AG09319 (cell line): ENCODE data around the gene FBXL15.

Experiments
- DNase-seq: peaks from one replicate; pipeline ENCODE4 v3.0.0-alpha.2; 2010; ENCODE audit warnings: low read depth; ENCODE audit errors: extremely low read depth
- CTCF ChIP-seq: IDR thresholded peaks from 2 replicates; pipeline ENCODE4 v1.5.1; 2011; ENCODE audit warnings: low read depth, mild to moderate bottlenecking, inconsistent platforms, low read length, moderate library complexity

Gene FBXL15

GRCh38 chr10:102413053-102413705 lies 7.5 kb upstream of the FBXL15 start:
- TF ChIP-seq CTCF: no peak
- no peak for DNase-seq

- TF ChIP-seq CTCF: no peak
- no peak for DNase-seq
These were observed 6.7 kb upstream of the FBXL15 start for GRCh38 chr10:102413806-102414561.

- no peak for DNase-seq
- TF ChIP-seq CTCF: no peak
These were observed 5.9 kb upstream of the FBXL15 start for GRCh38 chr10:102414749-102415148.

GRCh38 chr10:102416283-102416682 lies 4.4 kb upstream of the FBXL15 start:
- no peak for DNase-seq
- TF ChIP-seq CTCF: no peak

- TF ChIP-seq CTCF: no peak
These were observed 3.9 kb upstream of the FBXL15 start for GRCh38 chr10:102416695-102417094.

GRCh38 chr10:102418622-102419268 lies 1.9 kb upstream of the FBXL15 start, which contains the start of gene PSD:
PSD (minus strand) TSS chr10:102418785; CDS start chr10:102417038, 1,747 bp downstream.
- no peak for DNase-seq
- TF ChIP-seq CTCF: no peak

More at GRCh38 chr10:102416695-102417094, 3.9 kb upstream of the FBXL15 start:
- DNase-seq: no peak
